ENCODE results near the gene SLC28A1. TPM values are rescaled to one million over a fixed set of nuclear protein-coding genes. Genes with fewer than 3 reads are reported as not detected.

SLC28A1 gene
- total RNA-seq, 4 donors from 2014 or later: not detected

DNA sequence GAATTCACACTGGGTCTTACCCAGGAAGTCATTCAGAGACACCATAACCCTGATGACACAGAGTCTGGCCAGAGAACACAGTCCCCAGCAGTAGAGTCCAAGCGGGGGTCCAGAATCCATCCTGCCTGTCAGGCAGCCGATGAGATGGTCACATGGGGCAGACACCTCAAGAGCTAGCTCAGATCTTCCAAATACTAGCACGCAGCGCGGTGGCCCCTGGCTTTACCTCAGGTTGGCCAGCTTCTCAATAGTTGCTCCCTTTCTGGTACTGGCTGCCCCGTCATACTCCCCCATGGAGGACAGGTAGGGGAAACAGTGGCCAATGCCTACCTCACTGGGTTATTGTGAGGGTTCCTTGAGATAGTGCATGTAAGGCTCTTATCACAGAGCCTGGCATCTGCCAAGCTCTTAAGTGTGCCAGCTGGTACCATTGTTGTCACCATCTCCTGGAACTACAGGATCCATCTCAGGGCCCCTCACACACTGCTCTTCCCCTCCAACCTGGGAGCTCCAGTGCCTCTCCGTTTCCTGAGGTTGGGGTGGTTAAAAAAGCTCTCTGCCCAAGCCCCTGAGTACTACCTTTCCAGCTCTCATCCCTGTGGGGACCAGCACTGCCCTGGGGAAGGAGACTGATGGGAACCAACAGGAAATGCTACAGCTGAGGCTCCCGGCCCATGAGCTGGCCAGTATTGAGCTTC, 3.5 kb upstream of the SLC28A1 start:
- TF ChIP-seq, protein P1, sequence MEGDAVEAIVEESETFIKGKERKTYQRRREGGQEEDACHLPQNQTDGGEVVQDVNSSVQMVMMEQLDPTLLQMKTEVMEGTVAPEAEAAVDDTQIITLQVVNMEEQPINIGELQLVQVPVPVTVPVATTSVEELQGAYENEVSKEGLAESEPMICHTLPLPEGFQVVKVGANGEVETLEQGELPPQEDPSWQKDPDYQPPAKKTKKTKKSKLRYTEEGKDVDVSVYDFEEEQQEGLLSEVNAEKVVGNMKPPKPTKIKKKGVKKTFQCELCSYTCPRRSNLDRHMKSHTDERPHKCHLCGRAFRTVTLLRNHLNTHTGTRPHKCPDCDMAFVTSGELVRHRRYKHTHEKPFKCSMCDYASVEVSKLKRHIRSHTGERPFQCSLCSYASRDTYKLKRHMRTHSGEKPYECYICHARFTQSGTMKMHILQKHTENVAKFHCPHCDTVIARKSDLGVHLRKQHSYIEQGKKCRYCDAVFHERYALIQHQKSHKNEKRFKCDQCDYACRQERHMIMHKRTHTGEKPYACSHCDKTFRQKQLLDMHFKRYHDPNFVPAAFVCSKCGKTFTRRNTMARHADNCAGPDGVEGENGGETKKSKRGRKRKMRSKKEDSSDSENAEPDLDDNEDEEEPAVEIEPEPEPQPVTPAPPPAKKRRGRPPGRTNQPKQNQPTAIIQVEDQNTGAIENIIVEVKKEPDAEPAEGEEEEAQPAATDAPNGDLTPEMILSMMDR (IDR thresholded peaks at IDR 0.05; ENCODE audit: low read depth): no peak

DNA sequence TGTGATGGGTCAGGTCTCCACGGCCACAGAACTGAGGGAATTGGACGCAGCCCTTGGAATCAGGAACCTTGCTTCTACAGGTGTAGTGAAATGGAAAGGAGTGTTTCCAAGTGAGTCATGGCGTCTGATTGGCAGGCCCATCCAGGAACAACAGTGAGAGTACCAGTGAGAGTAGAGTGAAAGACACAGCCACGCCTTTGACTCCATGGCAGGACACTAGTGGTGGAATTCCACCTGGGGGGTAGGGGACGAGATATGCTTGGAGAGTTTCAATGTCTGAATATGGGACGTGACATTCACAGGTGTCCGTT, 3.0 kb upstream of the SLC28A1 start:
- TF ChIP-seq, protein P1 (IDR thresholded peaks at IDR 0.05; ENCODE audit: low read depth): no peak

DNA sequence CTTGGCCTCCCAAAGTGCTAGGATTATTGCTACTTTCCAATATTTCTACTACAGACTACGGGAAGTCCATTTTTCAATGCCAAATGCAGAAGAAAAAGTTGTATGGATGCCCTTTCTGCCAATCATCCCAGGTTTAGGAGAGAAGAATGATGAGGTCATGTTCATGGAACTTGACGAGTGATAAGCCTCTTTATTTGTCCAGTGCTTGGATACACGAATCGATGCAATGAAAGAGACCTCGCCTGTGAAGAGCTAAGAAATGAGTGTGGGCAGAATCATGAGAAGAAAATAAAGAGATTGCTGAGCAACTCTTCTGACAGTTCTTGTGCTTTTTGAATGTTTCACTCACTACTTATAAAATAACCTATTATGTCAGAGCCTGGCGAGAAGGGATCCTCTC, 996 bp upstream of the SLC28A1 start:
- TF ChIP-seq, protein P1 (IDR thresholded peaks at IDR 0.05; ENCODE audit: low read depth): no peak

DNA sequence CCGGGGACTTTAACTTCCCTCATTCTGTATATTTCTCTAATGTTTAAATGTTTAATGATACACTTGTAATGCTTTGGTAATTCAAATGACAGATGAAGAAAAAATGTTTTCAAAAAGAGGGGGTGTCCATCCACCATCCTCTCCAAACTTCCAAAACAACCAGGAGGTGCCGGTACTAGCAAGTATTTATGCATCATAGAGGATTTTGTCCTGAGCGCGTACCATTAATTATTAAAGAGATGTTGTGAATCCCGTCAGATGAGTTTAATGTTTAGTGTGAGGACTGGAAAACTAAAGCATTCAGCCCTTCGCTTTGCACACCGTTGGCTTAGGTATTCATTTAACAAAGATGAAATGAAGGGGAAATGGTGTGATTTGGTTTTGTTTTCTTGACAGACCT, 1.3 kb downstream of the SLC28A1 start:
- TF ChIP-seq, protein P1 (IDR thresholded peaks at IDR 0.05; ENCODE audit: low read depth): no peak

DNA sequence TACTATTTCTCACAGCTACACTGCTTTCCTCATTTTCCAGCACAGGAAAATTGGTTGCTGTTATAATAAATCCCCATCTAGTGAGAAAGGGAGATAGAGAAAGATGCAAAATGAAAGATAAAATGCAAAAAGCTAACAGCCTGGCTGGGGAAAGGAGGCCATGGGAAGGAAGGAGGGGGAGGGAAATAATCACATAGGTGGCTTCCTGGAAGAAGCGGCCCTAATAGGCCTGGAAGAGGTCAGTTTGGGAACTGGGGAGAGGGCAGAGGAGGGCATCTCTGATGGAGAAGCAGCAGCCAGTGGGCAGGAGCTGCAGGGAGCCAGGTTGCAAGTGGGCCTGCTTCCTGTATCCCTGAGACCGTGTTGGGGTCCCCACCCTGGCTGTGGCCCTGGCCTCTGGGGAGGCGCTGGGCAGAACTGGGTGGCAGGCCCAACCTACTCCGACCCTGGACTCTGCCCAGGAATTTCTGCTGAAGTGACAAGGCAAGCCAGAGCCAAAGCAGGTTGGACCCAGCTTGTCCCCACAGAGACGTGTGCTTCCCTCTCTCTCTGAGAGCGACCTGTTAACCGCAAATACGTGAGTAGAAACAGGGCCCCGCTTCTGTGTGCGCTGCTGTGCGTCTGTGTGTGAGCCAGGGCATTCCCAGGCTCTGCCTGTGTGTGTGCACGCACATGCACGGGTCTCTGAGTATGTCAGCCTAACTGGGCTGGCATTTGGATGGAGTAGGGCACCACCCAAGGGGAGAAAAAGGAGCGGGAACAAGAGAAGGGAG, 1.9 kb downstream of the SLC28A1 start:
- TF ChIP-seq, protein P1 (IDR thresholded peaks at IDR 0.05; ENCODE audit: low read depth): no peak

DNA sequence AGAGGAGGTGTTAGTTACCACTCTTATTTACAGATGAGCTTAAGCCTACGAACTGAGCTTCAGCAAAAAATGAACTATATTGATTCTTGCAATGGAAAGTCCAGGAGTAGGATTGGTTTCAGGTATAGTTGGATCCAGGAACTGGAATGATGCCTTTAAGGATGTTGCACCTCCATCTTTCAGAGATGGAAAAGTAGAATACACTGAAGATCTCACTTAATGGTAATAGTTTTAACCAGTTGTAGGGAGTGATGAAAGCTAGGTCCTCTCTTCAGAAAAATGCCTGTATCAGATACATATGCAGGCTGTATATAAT, 2.5 kb downstream of the SLC28A1 start:
- TF ChIP-seq, protein P1 (IDR thresholded peaks at IDR 0.05; ENCODE audit: low read depth): no peak

DNA sequence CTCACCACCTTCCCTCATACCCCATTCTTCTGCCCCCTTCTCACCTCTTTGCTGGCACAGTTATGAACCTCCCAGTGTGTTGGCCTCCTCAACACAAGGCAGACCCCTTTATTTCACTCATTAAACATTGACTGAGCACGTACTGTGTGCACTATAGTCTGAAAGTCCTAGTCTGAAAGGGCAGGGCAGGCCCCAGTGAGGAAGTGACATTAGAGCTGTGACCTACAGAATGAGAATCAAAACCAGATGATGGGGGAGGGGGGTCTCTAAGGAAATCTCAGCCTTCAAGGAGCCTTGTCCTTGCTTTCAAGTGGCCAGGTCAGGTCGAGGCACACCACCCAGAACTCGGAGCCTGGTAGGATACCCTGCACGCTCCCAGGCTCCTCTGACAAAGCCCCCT, 3.5 kb downstream of the SLC28A1 start:
- TF ChIP-seq, protein P1 (IDR thresholded peaks at IDR 0.05; ENCODE audit: low read depth): no peak
